ENCODE measurements around the gene ZNF488.

The ZNF488 gene

GRCh38 chr10:47362199-47362598, 21.9 kb downstream of the ZNF488 start:
- H3K9ac ChIP-seq (ENCODE audit: low read depth, low read length) = no peak overlapping the region
- H3K36me3 ChIP-seq (ENCODE audit: insufficient read depth, low read length) = no peaks in the 10 kb centered on the region
- no peak overlapping the region for H3K4me3 ChIP-seq (ENCODE audit: low read length)
- H3K9me3 ChIP-seq (ENCODE audit: insufficient read depth, low read depth, low read length) = no peaks in the 10 kb centered on the region
- no peak overlapping the region for H3K27ac ChIP-seq (ENCODE audit: low read depth, low read length)
- H3K4me1 ChIP-seq (ENCODE audit: insufficient read depth, low read length) = peaks cover 4% of the 10 kb centered on the region; the same call in 1 of the 2 replicates
- no peaks in the 10 kb centered on the region for H3K27me3 ChIP-seq (ENCODE audit: insufficient read depth, low read length)
- 93% methylated on average over 3 of the region's 3 CpGs for WGBS

GRCh38 chr10:47361293-47361692, 22.8 kb downstream of the ZNF488 start:
- Histone ChIP-seq H3K9me3 (ENCODE audit: insufficient read depth, low read depth, low read length) (no peaks in the 10 kb centered on the region), H3K4me1 (ENCODE audit: insufficient read depth, low read length) (peaks cover 4% of the 10 kb centered on the region; the same call in 1 of the 2 replicates), H3K4me3 (ENCODE audit: low read length) (no peak overlapping the region), H3K27me3 (ENCODE audit: insufficient read depth, low read length) (no peaks in the 10 kb centered on the region), H3K9ac (ENCODE audit: low read depth, low read length) (no peak overlapping the region), H3K27ac (ENCODE audit: low read depth, low read length) (no peak overlapping the region), H3K36me3 (ENCODE audit: insufficient read depth, low read length) (no peaks in the 10 kb centered on the region)
- 54% methylated on average over 9 of the region's 9 CpGs for WGBS

- Histone ChIP-seq H3K4me1 (ENCODE audit: insufficient read depth, low read length) (peaks cover 4% of the 10 kb centered on the region; the same call in 1 of the 2 replicates), H3K9ac (ENCODE audit: low read depth, low read length) (no peak overlapping the region), H3K27ac (ENCODE audit: low read depth, low read length) (no peak overlapping the region), H3K9me3 (ENCODE audit: insufficient read depth, low read depth, low read length) (no peaks in the 10 kb centered on the region), H3K27me3 (ENCODE audit: insufficient read depth, low read length) (no peaks in the 10 kb centered on the region), H3K36me3 (ENCODE audit: insufficient read depth, low read length) (no peaks in the 10 kb centered on the region), H3K4me3 (ENCODE audit: low read length) (no peak overlapping the region)
- WGBS = 86% methylated on average over 14 of the region's 14 CpGs
These were observed 23.6 kb downstream of the ZNF488 start for GRCh38 chr10:47360419-47361040.

GRCh38 chr10:47359626-47360418, 24.3 kb downstream of the ZNF488 start:
- H3K9me3 ChIP-seq (ENCODE audit: insufficient read depth, low read depth, low read length) = no peaks in the 10 kb centered on the region
- peaks cover 4% of the 10 kb centered on the region; the same call in 1 of the 2 replicates for H3K4me1 ChIP-seq (ENCODE audit: insufficient read depth, low read length)
- H3K27ac ChIP-seq (ENCODE audit: low read depth, low read length) = no peak overlapping the region
- WGBS = 84% methylated on average over 4 of the region's 4 CpGs
- H3K9ac ChIP-seq (ENCODE audit: low read depth, low read length) = no peak overlapping the region
- H3K36me3 ChIP-seq (ENCODE audit: insufficient read depth, low read length) = no peaks in the 10 kb centered on the region
- H3K27me3 ChIP-seq (ENCODE audit: insufficient read depth, low read length) = no peaks in the 10 kb centered on the region
- H3K4me3 ChIP-seq (ENCODE audit: low read length) = no peak overlapping the region

- Histone ChIP-seq H3K4me3 (ENCODE audit: low read length) (no peak overlapping the region), H3K36me3 (ENCODE audit: insufficient read depth, low read length) (no peaks in the 10 kb centered on the region), H3K9ac (ENCODE audit: low read depth, low read length) (no peak overlapping the region), H3K9me3 (ENCODE audit: insufficient read depth, low read depth, low read length) (no peaks in the 10 kb centered on the region), H3K27ac (ENCODE audit: low read depth, low read length) (no peak overlapping the region), H3K4me1 (ENCODE audit: insufficient read depth, low read length) (peaks cover 2% of the 10 kb centered on the region; the same call in 1 of the 2 replicates), H3K27me3 (ENCODE audit: insufficient read depth, low read length) (no peaks in the 10 kb centered on the region)
- WGBS = 89% methylated on average over 2 of the region's 2 CpGs
These were observed 25.0 kb downstream of the ZNF488 start for GRCh38 chr10:47359101-47359500.

- H3K4me3 ChIP-seq (ENCODE audit: low read length) = no peak overlapping the region
- no peaks in the 10 kb centered on the region for H3K4me1 ChIP-seq (ENCODE audit: insufficient read depth, low read length)
- WGBS = 92% methylated on average over 3 of the region's 3 CpGs
- no peaks in the 10 kb centered on the region for H3K36me3 ChIP-seq (ENCODE audit: insufficient read depth, low read length)
- H3K9me3 ChIP-seq (ENCODE audit: insufficient read depth, low read depth, low read length) = no peaks in the 10 kb centered on the region
- H3K27ac ChIP-seq (ENCODE audit: low read depth, low read length) = no peak overlapping the region
- no peaks in the 10 kb centered on the region for H3K27me3 ChIP-seq (ENCODE audit: insufficient read depth, low read length)
- no peak overlapping the region for H3K9ac ChIP-seq (ENCODE audit: low read depth, low read length)
These were observed 25.6 kb downstream of the ZNF488 start for GRCh38 chr10:47358457-47358856.

GRCh38 chr10:47357911-47358310, 26.2 kb downstream of the ZNF488 start:
- Histone ChIP-seq H3K9me3 (ENCODE audit: insufficient read depth, low read depth, low read length) (no peaks in the 10 kb centered on the region), H3K9ac (ENCODE audit: low read depth, low read length) (no peak overlapping the region), H3K4me3 (ENCODE audit: low read length) (no peak overlapping the region), H3K27ac (ENCODE audit: low read depth, low read length) (no peak overlapping the region), H3K27me3 (ENCODE audit: insufficient read depth, low read length) (no peaks in the 10 kb centered on the region), H3K4me1 (ENCODE audit: insufficient read depth, low read length) (no peaks in the 10 kb centered on the region), H3K36me3 (ENCODE audit: insufficient read depth, low read length) (no peaks in the 10 kb centered on the region)
- WGBS = 97% methylated on average over 3 of the region's 3 CpGs

- Histone ChIP-seq H3K4me1 (ENCODE audit: insufficient read depth, low read length) (no peaks in the 10 kb centered on the region), H3K27me3 (ENCODE audit: insufficient read depth, low read length) (no peaks in the 10 kb centered on the region), H3K36me3 (ENCODE audit: insufficient read depth, low read length) (no peaks in the 10 kb centered on the region), H3K9ac (ENCODE audit: low read depth, low read length) (no peak overlapping the region), H3K9me3 (ENCODE audit: insufficient read depth, low read depth, low read length) (no peaks in the 10 kb centered on the region), H3K27ac (ENCODE audit: low read depth, low read length) (no peak overlapping the region), H3K4me3 (ENCODE audit: low read length) (no peak overlapping the region)
- 97% methylated on average over 11 of the region's 12 CpGs for WGBS
These were observed 26.9 kb downstream of the ZNF488 start for GRCh38 chr10:47357131-47357582.

- H3K9ac ChIP-seq (ENCODE audit: low read depth, low read length) = no peak overlapping the region
- H3K36me3 ChIP-seq (ENCODE audit: insufficient read depth, low read length) = no peaks in the 10 kb centered on the region
- H3K27ac ChIP-seq (ENCODE audit: low read depth, low read length) = no peak overlapping the region
- H3K9me3 ChIP-seq (ENCODE audit: insufficient read depth, low read depth, low read length) = no peaks in the 10 kb centered on the region
- no peaks in the 10 kb centered on the region for H3K4me1 ChIP-seq (ENCODE audit: insufficient read depth, low read length)
- H3K27me3 ChIP-seq (ENCODE audit: insufficient read depth, low read length) = no peaks in the 10 kb centered on the region
- WGBS = 90% methylated on average over 5 of the region's 5 CpGs
- H3K4me3 ChIP-seq (ENCODE audit: low read length) = no peak overlapping the region
These were observed 27.4 kb downstream of the ZNF488 start for GRCh38 chr10:47356708-47357107.

- no peak overlapping the region for H3K9ac ChIP-seq (ENCODE audit: low read depth, low read length)
- no peaks in the 10 kb centered on the region for H3K4me1 ChIP-seq (ENCODE audit: insufficient read depth, low read length)
- H3K27ac ChIP-seq (ENCODE audit: low read depth, low read length) = no peak overlapping the region
- no peak overlapping the region for H3K4me3 ChIP-seq (ENCODE audit: low read length)
- WGBS = 95% methylated on average over 1 of the region's 1 CpG
- no peaks in the 10 kb centered on the region for H3K36me3 ChIP-seq (ENCODE audit: insufficient read depth, low read length)
- no peaks in the 10 kb centered on the region for H3K27me3 ChIP-seq (ENCODE audit: insufficient read depth, low read length)
- no peaks in the 10 kb centered on the region for H3K9me3 ChIP-seq (ENCODE audit: insufficient read depth, low read depth, low read length)
These were observed 29.2 kb downstream of the ZNF488 start for GRCh38 chr10:47354900-47355299.

GRCh38 chr10:47354165-47354564, 29.9 kb downstream of the ZNF488 start:
- no peak overlapping the region for H3K4me3 ChIP-seq (ENCODE audit: low read length)
- H3K4me1 ChIP-seq (ENCODE audit: insufficient read depth, low read length) = no peaks in the 10 kb centered on the region
- 79% methylated on average over 4 of the region's 4 CpGs for WGBS
- H3K9ac ChIP-seq (ENCODE audit: low read depth, low read length) = no peak overlapping the region
- H3K9me3 ChIP-seq (ENCODE audit: insufficient read depth, low read depth, low read length) = no peaks in the 10 kb centered on the region
- no peak overlapping the region for H3K27ac ChIP-seq (ENCODE audit: low read depth, low read length)
- no peaks in the 10 kb centered on the region for H3K36me3 ChIP-seq (ENCODE audit: insufficient read depth, low read length)
- no peaks in the 10 kb centered on the region for H3K27me3 ChIP-seq (ENCODE audit: insufficient read depth, low read length)
